Fibroblast of gingiva (primary cell): ENCODE data around the gene MMP19.
A peak's percentile ranks its signal among the peaks of the same experiment; 100 is the strongest.
"Not testable (repeated sequence)": the region's sequence is repeated elsewhere in the genome, so short reads cannot be mapped to it uniquely, and the experiment has no call there.

Experiments
- DNase-seq: peaks from one replicate; pipeline ENCODE4 v3.0.0-alpha.2; 2011; ENCODE audit warnings: low read depth

Gene MMP19

DNA sequence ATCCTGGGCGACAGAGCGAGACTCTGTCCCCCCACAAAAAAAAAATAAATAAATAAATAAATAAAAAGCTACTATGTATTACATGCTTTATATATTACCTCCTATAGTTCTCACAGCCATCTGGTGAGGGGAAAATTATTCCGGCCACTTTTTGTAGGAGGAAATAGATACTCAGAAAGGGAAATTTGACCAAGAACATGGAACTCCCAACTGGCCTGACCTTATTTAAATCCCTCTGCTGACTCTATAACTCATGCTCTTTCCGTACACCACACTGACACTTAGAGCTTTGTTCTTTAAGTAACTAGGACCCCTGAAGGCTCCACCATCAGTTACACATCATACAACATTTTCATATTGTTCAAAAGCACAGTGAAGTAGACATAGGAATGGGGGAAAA, 2.2 kb upstream of the MMP19 start:
- DNase-seq: no peak

DNA sequence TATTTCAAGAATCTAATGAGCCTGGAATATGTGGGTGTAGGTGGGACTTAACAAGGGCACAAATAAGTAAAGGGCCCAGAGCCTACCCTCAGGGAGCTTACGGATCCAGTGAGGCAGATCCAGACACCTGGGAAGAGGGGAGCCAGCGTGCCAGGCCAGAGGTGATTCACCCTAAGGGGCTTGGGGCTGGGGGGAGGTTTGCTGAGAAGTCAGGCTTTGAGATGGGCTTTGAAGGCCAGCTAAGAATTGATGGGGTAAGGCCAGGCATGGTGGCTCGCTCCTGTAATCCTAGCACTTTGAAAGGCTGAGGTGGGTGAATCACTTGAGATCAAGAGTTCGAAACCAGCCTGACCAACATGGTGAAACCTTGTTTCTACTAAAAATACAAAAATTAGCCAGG, 695 bp upstream of the MMP19 start:
- DNase-seq: no peak

DNA sequence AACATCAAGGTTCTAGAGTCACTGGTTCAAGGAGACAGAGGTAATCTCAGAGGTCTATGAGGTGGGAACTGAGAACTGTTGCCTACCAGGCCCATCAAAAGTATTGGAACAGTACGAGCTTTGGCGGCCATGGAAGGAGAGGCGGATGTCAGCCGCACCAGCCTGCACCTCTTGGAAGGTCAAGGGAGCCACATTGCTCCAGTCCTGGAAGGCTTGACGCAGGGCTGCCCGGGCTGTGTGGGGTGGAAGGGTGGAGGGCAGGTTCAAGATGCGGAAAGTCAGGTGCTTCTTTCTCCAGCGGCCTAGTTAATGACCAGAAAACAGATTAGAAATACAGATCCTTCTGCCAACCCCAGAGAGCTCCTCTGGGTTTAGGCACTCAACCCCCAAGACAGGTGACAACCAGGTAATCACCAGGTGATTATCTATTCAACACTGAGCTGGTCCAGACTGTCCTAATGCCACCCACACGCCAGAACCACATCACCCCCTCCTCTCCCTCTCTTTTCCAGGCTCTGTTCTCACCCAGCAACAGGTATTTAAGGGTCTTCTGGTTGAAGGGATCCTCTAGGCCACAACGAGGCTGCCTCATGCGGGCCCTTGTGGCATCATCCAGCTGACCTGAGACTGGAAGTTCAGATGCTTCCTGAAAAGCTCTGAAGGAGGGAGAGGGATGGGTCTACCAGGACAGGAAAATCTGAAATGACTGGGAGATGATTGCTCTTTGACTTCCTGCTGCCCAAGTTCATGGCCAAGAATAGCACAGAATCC, 2.0 kb downstream of the MMP19 start:
- DNase-seq: no peak

DNA sequence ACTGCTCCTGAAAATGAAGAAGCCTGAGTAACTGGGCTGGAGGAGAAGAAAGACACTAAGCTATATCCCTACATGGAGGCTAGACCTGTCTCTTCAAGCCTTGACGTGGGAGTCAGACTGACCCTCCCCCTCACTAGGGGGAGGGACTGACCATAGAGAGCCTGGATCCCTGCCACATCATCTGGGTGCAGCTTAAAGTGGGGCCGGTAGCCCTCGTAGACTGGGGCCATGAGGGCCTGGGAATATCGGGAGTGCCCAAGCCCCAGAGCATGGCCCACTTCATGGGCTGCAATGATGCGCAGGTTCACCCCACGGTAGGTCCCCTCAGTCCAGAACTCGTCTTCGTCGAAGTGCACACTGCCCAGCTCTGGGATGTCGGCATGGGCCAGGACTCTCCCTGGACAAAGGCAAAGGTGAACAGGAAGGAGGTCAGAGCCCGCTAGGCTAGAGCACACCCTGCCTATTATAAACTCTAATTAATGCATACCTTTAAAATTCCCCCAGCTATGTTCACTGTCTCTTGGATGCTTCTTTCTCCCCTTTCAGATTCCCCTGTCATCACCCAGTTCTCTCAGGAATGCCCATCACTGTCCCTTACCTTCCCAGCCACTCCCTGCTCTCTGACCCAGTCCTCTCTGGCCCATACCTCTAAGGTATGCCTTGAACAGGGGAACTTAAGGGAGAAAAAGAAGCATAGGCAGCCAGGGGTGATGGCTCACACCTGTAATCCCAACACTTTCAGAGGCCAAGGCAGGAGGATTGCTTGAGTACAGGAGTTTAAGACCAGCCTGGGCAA, 3.2 kb downstream of the MMP19 start:
- DNase-seq: no peak

DNA sequence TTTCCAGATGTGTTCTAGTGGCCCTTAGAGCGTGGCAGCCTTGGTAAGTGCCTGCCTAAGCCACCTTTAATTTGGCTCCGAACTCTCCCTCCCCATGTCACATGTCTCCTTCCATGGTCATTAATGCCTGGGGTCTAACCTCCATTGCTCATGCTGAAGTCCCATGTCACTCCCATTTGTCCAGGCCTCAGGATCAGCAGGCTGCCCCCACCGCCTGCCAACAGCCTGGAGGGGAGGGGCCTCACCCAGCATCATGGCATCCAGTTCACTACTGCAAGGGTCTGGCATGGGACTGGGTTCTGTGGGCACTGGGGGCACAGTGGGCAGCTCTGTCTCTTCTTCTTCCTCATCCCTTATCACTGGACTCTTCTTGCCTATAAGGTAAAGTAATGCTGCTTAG, 4.4 kb downstream of the MMP19 start:
- DNase-seq: no peak

DNA sequence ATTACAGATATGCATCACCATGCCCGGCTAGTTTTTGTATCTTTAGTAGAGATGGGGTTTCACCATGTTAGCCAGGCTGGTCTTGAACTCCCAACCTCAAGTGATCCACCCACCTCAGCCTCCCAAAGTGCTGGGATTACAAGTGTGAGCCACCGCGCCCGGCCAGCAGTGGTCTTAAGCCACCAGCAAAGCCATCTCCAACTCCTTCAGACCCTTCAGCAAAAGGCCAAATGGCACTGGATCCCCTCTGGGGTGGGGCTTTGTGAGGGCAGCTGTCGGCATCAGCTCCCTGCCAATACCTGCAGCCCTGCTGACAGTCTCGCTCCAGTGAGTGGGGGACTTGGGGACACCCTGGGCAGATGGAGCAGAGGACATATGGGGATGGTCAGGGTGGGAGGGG, 8.3 kb downstream of the MMP19 start:
- DNase-seq: not testable (repeated sequence)

DNA sequence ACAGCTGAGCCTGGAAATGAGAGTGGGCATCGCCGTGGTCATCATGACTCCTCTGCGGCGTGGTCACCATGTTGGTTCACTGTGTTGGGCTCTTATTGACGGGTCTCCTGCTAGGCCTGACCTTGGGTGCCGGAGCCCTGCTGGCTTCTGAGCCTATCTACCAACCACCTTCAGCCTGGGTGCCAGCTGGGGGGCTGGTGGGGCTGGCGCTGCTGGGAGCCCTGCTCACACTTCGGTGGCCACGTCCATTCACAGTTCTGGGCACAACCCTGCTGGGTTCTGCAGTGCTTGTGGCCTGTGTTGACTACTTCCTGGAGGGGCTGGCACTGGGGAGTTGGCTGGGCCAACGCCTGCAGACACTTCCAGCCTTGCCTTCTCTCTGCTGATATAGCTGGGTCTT, 9.7 kb downstream of the MMP19 start:
- no peak for DNase-seq

DNA sequence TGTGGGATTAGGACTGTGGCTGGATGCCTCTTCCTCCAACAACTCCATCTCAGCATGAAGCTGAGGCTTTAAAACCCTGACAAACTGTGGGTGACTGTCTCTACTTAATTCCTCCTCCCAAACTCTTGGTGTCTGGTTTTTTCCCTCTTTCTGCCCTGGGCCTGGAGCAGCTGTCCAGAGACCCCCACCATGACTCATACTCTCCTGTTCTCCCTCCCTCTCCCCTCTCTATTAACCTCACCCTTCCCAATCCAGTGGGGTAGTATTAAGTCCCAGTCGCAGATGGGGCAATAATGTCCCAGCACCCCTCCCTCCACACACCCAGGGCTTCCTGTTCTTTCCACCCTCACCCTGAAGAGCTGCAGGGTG, 11.3 kb downstream of the MMP19 start:
- DNase-seq: no peak

DNA sequence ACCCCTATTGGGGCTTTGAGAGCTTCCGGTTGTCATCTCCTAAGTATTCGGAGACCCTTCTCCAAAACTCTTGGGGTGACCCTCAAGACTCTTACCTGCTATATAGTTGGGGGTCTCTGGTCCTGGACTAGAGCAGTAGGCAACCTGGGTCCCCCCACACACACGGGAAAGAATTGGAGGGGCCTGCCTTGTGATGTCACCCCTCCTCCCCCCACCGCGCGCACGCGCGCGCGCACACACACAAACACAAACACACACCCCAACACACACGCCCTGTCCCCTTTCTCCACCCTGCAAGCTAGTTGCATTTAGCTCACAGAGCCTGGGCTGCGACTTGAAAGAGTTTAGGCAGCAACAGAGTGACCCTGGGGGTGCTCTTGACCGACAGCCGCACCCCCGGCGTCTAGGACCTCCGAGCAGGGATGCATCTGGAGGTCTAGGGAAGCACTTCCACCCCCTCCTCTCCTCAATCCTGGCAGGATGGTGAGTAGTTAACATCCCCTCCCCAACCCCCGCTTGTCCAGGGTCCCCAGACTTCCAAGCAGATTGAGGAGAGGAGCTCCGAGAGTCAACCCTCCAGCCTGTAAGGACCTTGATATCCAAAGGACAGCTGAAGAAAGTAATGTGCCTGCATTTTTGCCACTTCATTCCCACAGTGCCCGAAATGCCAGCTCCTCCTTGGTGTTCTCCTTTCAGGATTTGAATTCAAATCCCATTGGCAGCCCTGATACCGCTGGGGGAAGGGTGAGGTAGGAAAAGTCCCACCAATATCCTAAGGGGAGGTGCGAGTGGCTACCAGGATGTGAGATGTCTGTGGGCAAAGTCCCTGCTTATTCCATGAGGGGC, 11.9 kb downstream of the MMP19 start:
- DNase-seq: peak; percentile 76

DNA sequence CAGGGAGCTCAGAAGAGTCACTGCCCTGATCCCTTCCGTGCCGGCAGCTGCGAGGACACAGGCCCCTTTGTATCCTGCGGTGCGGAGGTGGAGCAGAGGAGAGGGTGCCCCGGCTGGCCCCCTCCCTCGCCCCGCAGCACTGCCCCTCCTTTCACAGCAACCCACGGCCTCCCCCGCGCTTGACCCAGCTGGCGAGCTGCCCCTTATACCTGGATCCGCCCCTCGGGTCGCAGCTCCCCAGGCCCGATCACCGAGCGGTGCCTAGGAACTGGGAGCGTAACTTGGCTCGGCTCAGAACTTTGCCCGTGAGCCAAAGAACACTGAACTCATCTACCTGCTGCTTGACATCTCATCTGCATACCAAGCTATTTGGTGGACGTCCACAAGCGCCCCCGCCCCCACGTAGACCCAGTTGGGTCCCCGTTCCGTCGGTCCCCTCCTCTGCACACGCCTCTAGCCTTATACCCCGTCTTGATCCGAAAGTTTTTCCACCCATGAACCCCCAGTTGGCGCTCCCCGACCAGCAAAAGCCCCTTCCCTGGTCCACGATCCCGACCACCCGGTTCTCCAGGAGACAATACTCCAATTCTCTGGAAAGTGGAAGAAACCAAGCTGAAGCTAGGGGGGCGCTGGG, 12.7 kb downstream of the MMP19 start:
- DNase-seq: no peak

DNA sequence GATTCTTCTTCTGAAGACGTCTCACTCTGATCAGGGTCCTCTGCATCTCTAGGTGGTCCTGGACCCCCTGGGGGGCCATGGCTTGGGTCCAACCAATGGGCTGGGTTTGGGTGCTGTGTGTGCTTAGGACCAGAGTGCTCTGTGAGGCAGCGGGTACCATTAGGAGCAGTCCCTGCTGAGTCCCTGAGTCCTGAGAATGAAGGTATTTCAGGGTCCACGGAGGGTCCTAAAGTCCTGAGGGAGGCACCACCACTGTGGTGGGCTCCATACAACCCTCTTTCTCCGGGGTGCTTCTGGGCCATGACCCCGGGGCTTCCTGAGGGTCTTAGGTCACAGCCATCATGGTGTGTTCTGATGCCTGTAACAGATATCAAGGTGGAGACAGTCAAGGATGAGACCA, 14.4 kb downstream of the MMP19 start:
- DNase-seq: no peak

DNA sequence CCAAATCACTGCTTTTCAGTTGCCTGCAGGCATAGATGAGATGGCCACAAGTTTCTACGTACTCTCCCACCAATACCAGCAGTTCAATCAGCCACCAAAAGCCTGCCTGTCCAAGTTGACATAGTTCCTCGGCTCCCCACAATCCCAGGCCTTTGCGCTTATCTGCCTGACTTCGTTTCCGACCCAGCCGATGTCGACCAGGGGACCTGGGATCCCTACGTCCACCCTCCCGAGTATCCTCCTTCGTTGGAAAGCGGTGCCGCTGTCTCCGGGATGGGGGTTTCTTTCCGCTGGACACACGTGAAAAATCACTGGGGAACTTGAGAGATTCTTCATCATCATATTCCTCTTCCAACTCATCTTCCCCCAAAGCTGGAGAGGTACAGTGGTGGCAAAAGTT, 14.9 kb downstream of the MMP19 start:
- no peak for DNase-seq

DNA sequence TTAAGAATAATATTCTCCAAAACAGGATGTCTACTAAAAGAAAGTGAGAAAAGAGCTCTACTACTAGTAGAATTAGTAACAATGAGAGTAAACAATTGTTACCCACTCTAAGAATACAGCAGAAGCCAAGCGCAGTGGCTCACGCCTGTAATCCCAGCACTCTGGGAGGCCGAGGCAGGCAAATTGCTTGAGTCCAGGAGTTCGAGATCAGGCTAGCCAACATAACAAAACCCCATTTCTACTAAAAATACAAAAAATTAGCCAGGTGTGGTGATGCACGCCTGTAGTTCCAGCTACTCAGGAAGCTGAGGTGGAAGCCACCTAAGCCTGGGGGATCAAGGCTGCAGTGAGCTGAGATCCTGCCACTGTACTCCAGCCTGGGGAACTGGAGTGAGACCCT, 18.0 kb downstream of the MMP19 start:
- no peak for DNase-seq

DNA sequence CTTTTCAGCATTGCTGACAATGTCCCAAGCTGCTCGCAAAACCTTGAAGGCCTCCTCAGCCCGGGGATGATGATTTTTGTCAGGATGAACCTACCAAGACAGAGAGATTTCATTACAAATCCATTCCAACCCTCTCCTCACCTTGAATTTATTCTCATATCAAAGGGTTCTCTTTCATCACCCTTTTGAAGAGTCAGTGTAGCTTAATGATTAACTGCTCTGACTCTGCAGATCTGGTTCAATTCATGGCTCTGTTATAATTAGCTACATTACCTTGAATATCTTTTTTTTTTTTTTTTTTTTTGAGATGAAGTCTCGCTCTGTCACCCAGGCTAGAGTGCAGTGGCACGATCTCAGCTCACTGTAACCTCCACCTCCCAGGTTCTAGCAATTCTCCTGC, 19.3 kb downstream of the MMP19 start:
- no peak for DNase-seq

DNA sequence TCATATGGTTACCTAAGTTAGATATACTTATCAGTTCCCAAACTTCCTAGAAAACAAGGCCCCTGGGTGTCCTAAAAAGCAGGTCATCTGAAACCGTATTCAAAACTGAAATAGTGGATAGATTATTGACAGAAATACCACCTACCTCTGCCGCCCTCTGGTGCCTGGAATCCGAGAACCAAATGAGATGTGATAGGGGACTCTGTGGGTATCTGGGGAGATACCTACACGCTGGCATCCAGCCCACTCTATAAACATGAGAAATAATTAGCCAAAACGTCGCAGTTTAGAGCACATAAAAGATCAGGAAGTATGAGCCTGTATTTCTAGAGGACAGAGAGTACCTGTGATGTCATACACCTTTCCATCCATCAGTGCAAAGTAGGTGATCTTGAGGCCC, 20.5 kb downstream of the MMP19 start:
- no peak for DNase-seq

DNA sequence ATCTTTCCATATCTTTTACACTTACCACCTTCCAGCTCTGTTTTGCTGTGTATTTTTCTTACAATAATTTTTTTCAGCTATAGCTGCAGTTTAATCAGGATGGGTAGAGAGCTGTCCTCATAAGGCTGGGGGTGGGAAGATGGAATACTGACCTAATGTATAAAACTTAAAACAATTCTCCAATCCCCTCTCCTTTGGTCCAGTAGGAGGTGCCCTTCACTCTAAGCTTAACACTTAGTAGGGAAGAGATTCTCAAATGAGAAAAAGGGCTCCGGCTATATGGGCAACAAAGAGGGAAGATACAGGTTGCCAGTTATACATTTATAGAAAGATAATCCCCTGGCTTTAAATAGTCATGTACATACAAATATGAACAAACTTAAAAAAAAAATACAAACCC, 22.1 kb downstream of the MMP19 start:
- DNase-seq: no peak

DNA sequence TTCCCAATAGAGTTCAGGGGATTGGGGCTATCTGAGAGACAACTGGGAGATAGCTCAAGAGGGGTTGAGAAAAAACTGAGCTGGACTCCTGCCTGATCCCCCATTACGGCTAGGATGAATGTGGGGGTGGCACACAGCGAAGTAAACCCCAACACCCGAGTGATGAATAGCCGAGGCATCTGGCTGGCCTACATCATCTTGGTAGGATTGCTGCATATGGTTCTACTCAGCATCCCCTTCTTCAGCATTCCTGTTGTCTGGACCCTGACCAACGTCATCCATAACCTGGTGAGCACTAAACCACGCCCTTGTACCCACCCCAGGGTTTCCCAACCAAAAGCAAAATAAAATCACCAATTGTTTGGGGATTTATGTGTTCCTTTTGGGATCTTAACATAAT, 23.9 kb downstream of the MMP19 start:
- no peak for DNase-seq

DNA sequence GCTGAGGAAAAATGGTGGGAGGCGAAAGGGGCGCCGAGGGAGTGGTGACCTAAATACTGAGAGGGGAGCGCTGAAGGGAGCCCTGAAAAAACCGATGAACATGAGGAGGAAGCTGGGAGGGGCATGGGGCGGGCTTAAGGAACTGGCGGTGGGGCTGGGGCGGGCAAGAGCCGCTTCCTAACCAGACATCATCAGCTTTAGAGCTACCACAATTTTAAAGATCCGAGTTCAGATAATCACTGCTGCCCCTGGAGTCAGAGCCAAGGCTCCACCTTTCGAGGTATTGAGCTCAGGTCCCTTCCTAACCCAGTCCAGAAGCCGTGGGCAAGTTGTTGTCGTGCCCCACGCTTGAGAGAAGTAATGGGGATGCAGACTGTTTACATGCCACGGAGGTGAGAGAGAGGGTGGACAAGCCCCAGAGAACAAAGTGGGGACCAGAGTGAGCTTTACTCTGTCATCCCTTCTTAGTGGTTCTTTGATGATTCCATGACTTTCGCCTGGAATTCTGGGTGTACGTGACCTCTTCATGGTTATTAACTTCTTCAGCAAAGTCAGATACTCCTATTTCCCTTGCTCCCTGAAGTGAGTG, 24.5 kb downstream of the MMP19 start:
- DNase-seq: no peak

DNA sequence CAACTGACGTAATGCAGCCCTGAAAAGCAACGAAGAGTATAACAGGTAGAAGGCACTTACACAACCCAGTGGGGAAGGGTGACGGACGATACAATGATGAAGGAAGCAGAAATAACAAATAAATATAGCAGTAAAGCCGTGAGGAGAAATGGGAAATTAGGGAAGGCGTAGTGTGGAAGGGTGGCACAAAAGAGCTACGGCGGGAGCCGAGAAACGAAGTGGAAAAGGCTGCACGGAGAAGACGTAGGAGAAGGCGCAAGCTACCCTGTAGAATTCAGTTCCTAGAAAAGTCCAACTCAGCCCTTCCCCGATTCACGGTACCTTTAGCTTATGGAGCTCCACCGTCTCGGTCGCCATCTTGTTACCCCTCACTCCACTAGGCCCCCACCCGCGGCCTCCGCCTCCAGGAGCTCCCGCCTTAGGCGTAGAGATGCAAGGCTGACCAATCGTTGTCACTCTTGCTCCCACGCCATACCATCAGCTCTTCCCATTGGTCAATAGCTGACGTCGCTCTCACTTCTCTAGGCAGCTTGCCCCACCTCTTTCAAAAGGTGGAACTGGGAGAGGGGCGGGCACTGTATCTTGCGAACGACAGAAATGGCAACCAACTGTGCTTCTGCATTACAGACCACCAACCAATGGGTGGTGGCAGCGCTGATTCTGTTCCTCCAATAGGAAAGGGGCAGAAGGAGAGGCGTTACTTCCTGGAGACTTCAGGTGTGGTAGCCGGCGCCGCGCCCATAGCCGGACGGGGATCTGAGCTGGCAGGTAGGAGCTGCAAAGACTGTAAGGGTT, 25.2 kb downstream of the MMP19 start, which contains the start of the genes ORMDL2 and SARNP:
Gene ORMDL2, plus strand, starts transcription at position 697 of the 795 bp plus-strand sequence. CDS start 959 bp downstream, outside the sequence.
Gene SARNP, minus strand, starts transcription at position 380 of the 795 bp plus-strand sequence. Its CDS starts 23 bp downstream, at position 357.
- DNase-seq: peak; percentile 99

DNA sequence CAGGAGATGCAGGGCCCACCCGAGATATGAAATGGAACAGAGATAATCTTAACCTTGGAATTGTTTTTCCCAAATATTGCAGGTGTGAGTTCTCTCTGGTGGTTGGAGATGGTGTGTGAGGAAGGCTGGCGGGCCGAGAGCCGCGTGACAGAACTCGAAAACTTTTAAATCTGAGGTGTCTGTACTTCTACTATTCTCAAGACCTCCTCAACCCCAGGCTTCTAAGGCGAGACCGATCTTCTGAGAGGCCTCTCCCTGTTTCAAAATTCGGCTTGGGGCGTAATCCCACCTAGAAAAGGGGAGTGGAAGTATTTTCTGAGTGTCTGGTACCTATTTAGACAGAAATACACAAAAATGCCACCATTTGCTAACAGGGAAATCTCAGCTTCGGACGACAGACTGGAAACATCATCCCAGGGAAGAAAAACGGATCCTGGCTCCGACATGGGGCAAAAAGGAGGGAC, 25.8 kb downstream of the MMP19 start:
- no peak for DNase-seq

DNA sequence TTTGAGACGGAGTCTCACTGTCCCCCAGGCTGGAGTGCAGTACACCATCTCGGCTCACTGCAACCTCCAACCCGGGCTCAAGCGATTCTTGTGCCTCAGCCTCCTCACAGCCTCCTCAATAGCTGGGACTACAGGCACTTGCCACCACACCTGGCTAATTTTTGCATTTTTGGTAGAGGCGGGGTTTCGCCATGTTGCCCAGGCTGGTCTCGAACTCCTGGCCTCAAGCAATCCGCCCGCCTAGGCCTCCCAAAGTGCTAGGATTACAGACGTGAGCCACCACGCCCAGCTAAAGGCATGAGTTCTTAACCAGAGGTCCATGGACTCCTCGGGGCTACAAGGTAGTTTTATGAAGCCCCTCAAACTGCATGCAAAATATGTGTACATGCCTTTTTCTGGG, 27.3 kb downstream of the MMP19 start:
- no peak for DNase-seq
